Heart right ventricle (tissue), 16 donors: Measurements from ENCODE around the gene PIKFYVE. TPM values are rescaled to one million over a fixed set of nuclear protein-coding genes. Genes with fewer than 3 reads are reported as not detected.

Experiments used
- ATAC-seq, 8 donors: fragments of 200-7000 bp; cut with Tn5 transposase; one replicate each; pipeline ENCODE4 v1.9.1; 2020; ENCODE audit warnings: mild to moderate bottlenecking in 8 of 8, moderate library complexity in 8 of 8, moderate number of reproducible peaks in 1 of 8
- DNase-seq, 2 donors: peaks; one replicate each; pipeline ENCODE4 v3.0.0-alpha.2; 2020
- H3K27ac ChIP-seq, 10 donors: fragments of 200-600 bp; sonication (generic) in 2 of 10; one replicate each; pipeline versions ENCODE4 v1.5.0 to v1.8.0; 2020 to 2022; ENCODE audit warnings: mild to moderate bottlenecking in 3 of 10
- H3K27me3 ChIP-seq, 7 donors: fragments of 200-600 bp; one replicate each; pipeline ENCODE4 v1.8.0; 2021 to 2022; ENCODE audit warnings: mild to moderate bottlenecking in 2 of 7
- H3K36me3 ChIP-seq, 9 donors: fragments of 200-600 bp; sonication (generic) in 1 of 9; one replicate each; pipeline versions ENCODE4 v1.5.0 to v1.8.0; 2020 to 2022; ENCODE audit warnings: mild to moderate bottlenecking in 2 of 9
- H3K4me1 ChIP-seq, 9 donors: fragments of 200-600 bp; sonication (generic) in 1 of 9; one replicate each; pipeline versions ENCODE4 v1.5.0 to v1.8.0; 2020 to 2022; ENCODE audit warnings: mild to moderate bottlenecking in 4 of 9
- H3K4me3 ChIP-seq, 10 donors: fragments of 200-600 bp; sonication (generic) in 2 of 10; one replicate each; pipeline versions ENCODE4 v1.5.0 to v1.8.0; 2020 to 2022; ENCODE audit warnings: mild to moderate bottlenecking in 7 of 10, moderate library complexity in 2 of 10
- H3K9me3 ChIP-seq, 11 donors: fragments of 200-600 bp in 10 of 11; sonication (generic) in 2 of 11; one replicate each; pipeline versions ENCODE4 v1.5.0 to v1.8.0; 2013 to 2022; ENCODE audit warnings: mild to moderate bottlenecking in 2 of 11, control low read depth in 1 of 11, moderate library complexity in 1 of 11
- WGBS, 2 donors: extraction: QIAGEN DNeasy Blood & Tissue Kit; methylation state at CpG; one replicate each; pipeline ENCODE4 v1.1.7; 2013; ENCODE audit warnings: inconsistent platforms in 1 of 2; 5-methylcytosine and 5-hydroxymethylcytosine counted together
- intact Hi-C, 10 donors: fragments of 100-400 bp; cut with DNase I; formaldehyde crosslinking; loops; one replicate each; pipeline versions ENCODE4 v1.11.1 to v1.14.2; 2022
- polyA plus RNA-seq, 2 donors: library from polyadenylated mRNA; stranded (reverse); fragments of 200-250 nt; gene quantifications; one replicate each; pipeline ENCODE4 v1.2.3, GENCODE V29; 2013
- total RNA-seq, 10 donors: library from RNA; stranded (reverse); fragmentation: NEBNext Ultra II Directional in 3 of 10; extraction: Animal tissue kit (Norgen Biotek cat#: 25700) in 3 of 10; gene quantifications; one replicate each; pipeline versions ENCODE4 v1.2.1 to v1.2.4, GENCODE V29; 2021 to 2023
- TF ChIP-seq, protein P1 (sequence below), 9 donors: fragments of 200-600 bp; sonication (generic) in 2 of 9; IDR thresholded peaks; one replicate each; pipeline versions ENCODE4 v1.5.0 to v1.8.0; 2021 to 2022; ENCODE audit warnings: antibody characterized with exemption in 9 of 9, mild to moderate bottlenecking in 5 of 9, moderate library complexity in 1 of 9
- donor health status: Arrhythmogenic right ventricular cardiomyopathy.
- donor health status: ischemic (EF 13 %, LVEDD 7.1; RV severe dilation, severe dysfunction).
- donor health status: healthy with polysubstance abuse.
- donor health status: DM: no; HTN: yes; CAD: no.
- donor health status: DM: no; HTN: no; CAD: no.
- donor health status: ischemic (EF 25% LVEDD 6.9; RV normal size, moderate dysfunction).
- donor health status: ischemic (EF 25% LVEDD 5.7; RV mildly dilated, moderate dysfunction).
- donor health status: healthy.
- donor health status: DM: yes; HTN: yes; CAD: no.
- donor health status: Ischemic cardiomyopathy.
- donor health status: ischemic (EF 35%, LVEDD 5.7; RV mildly dilated, moderate dysfunction).
- donor health status: nonischemic (EF 11% LVEDD 7.7; RV severe dilation, severe dysfunction).
- donor health status: DM: yes; HTN: yes; CAD: no.
- donor health status: PGD.
- donor health status: ischemic (EF 29% LVEDD 5.4; RV normal size, mild dysfunction).
- donor health status: nonischemic (EF 23%, LVEDD 6.1; RV moderate dilation, normal function).

PIKFYVE gene
- total and polyA plus RNA-seq, 12 donors: 2.6 to 24.8 (median 17.7) TPM

- intact Hi-C loops: loop anchor here in 2 of 10 donors (5.0 to 10.0 kb wide), 2 partner anchors 49 to 644 kb away; partner anchors contain the start of gene METTL21A (in 1 of the 2)
- ATAC-seq (no peak), DNase-seq (no peak)
- H3K27me3 ChIP-seq: no peaks in the 10 kb centered on the region
- H3K9me3 ChIP-seq: no peaks in the 10 kb centered on the region
- 61 to 63% methylated on average over 8 of the region's 8 CpGs for WGBS, 2 donors
- peaks cover 0 to 24% (median 7%) of the 10 kb centered on the region in 9 donors for H3K36me3 ChIP-seq
- H3K27ac ChIP-seq: peak overlapping the region in 7 of 10 donors; percentile 11 to 98 (median 95)
- H3K4me3 ChIP-seq: peak overlapping the region in 8 of 10 donors; percentile 3 to 99 (median 82)
- TF ChIP-seq, protein P1, sequence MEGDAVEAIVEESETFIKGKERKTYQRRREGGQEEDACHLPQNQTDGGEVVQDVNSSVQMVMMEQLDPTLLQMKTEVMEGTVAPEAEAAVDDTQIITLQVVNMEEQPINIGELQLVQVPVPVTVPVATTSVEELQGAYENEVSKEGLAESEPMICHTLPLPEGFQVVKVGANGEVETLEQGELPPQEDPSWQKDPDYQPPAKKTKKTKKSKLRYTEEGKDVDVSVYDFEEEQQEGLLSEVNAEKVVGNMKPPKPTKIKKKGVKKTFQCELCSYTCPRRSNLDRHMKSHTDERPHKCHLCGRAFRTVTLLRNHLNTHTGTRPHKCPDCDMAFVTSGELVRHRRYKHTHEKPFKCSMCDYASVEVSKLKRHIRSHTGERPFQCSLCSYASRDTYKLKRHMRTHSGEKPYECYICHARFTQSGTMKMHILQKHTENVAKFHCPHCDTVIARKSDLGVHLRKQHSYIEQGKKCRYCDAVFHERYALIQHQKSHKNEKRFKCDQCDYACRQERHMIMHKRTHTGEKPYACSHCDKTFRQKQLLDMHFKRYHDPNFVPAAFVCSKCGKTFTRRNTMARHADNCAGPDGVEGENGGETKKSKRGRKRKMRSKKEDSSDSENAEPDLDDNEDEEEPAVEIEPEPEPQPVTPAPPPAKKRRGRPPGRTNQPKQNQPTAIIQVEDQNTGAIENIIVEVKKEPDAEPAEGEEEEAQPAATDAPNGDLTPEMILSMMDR (IDR thresholded peaks at IDR 0.05): no peak
- H3K4me1 ChIP-seq: peaks cover 0 to 41% (median 35%) of the 10 kb centered on the region in 9 donors
Observed at GRCh38 chr2:208268156-208268952, 2.3 kb downstream of the PIKFYVE start.

DNA sequence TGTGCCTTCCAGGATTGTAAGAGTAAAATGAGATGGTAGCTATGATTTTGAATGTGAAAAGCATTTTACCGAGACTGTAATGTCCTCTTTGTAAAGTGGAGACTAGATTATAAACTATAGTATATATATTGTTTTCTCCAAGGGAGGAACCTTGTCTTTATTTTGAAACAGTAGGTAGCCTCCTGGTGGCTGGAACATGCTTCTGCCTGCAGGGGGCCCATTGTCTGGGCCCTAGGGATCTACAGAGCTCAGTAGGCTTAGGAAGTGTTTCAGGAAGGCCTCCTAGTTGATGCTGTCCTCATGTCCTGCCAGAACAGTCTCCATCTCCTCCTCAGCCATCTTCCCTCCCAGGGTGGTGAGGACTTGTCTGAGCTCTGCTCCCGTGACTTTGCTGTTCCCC lies 3.0 kb downstream of the PIKFYVE start:
- peaks cover 0 to 31% (median 13%) of the 10 kb centered on the region in 9 donors for H3K36me3 ChIP-seq
- DNase-seq: no peak
- H3K4me3 ChIP-seq: no peak overlapping the region
- H3K27ac ChIP-seq: peak overlapping the region in 1 of 10 donors; percentile 96
- no peaks in the 10 kb centered on the region for H3K9me3 ChIP-seq
- intact Hi-C loops: loop anchor here in 2 of 10 donors (5.0 to 10.0 kb wide), 2 partner anchors 48 to 644 kb away; partner anchors contain the start of gene METTL21A (in 1 of the 2)
- TF ChIP-seq, protein P1 (IDR thresholded peaks at IDR 0.05): peak in 1 of 9 donors; percentile 13
- H3K4me1 ChIP-seq: peaks cover 0 to 41% (median 35%) of the 10 kb centered on the region in 9 donors
- 96 to 98% methylated on average over 2 of the region's 2 CpGs for WGBS, 2 donors
- H3K27me3 ChIP-seq: no peaks in the 10 kb centered on the region
- no peak for ATAC-seq

GRCh38 chr2:208274748-208275147 lies 8.7 kb downstream of the PIKFYVE start:
- Histone ChIP-seq H3K27me3 (no peaks in the 10 kb centered on the region), H3K36me3 (peaks cover 0 to 88% (median 48%) of the 10 kb centered on the region in 9 donors), H3K4me3 (no peak overlapping the region), H3K9me3 (peaks cover 0 to 3% (median 0%) of the 10 kb centered on the region in 11 donors), H3K27ac (no peak overlapping the region), H3K4me1 (peaks cover 0 to under 1% (median 0%) of the 10 kb centered on the region in 9 donors)
- intact Hi-C loops: no loop called here
- TF ChIP-seq, protein P1 (IDR thresholded peaks at IDR 0.05): no peak
- ATAC-seq (no peak), DNase-seq (no peak)

DNA sequence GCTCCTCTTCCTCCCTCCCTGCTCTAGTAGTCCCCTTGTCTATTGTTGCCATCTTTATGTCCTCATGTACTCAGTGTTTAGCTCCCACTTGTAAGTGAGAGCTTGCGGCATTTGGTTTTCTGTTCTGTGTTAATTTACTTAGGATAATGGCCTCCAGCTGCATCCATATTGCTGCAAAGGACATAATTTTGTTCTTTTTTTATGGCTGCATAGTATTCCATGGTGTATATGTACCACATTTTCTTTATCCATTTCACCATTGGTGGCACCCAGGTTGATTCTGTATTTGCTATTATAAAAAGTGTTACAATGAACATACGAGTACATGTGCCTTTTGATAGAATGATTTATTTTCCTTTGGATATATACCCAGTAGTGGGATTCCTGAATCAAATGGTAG lies 12.5 kb downstream of the PIKFYVE start:
- intact Hi-C loops: no loop called here

More for the DNA sequence above, 12.5 kb downstream of the PIKFYVE start:
- Histone ChIP-seq H3K27ac (no peak overlapping the region), H3K4me3 (no peak overlapping the region), H3K27me3 (no peaks in the 10 kb centered on the region), H3K36me3 (peaks cover 0 to 100% (median 46%) of the 10 kb centered on the region in 9 donors), H3K9me3 (peaks cover 0 to 3% (median 0%) of the 10 kb centered on the region in 11 donors), H3K4me1 (peaks cover 0 to 9% (median 0%) of the 10 kb centered on the region in 9 donors)
- TF ChIP-seq, protein P1 (IDR thresholded peaks at IDR 0.05): no peak
- ATAC-seq: no peak
- no peak for DNase-seq
- 98 to 99% methylated on average over 2 of the region's 2 CpGs for WGBS, 2 donors
